Mesendoderm (in vitro differentiated cells): ENCODE results near the gene SLC39A11.
"Not testable (repeated sequence)": the region's sequence is repeated elsewhere in the genome, so short reads cannot be mapped to it uniquely, and the experiment has no call there.

Experiments
- DNase-seq: peaks from one replicate; pipeline ENCODE4 v3.0.0; 2013
- H2AK5ac ChIP-seq: 2 replicates; pipeline ENCODE4 v1.6.1; 2013; ENCODE audit warnings: low read length, inconsistent platforms
- H2BK120ac ChIP-seq: 2 replicates; pipeline ENCODE4 v1.6.1; 2013; ENCODE audit warnings: low read depth, mild to moderate bottlenecking, low read length, moderate library complexity, mixed read lengths
- H2BK15ac ChIP-seq: replicated peaks from 2 replicates; pipeline ENCODE4 v1.6.1; 2013; ENCODE audit warnings: low read depth, mild to moderate bottlenecking, moderate library complexity
- H2BK5ac ChIP-seq: 2 replicates; pipeline ENCODE4 v1.6.1; 2013; ENCODE audit warnings: low read length, inconsistent platforms
- H3K18ac ChIP-seq: 2 replicates; pipeline ENCODE4 v1.6.1; 2013; ENCODE audit warnings: mild to moderate bottlenecking, low read length, mixed read lengths
- H3K23ac ChIP-seq: one replicate; pipeline ENCODE4 v1.6.1; 2013; ENCODE audit warnings: low read length
- H3K27ac ChIP-seq: 2 replicates; pipeline ENCODE4 v1.5.1; 2013; ENCODE audit warnings: low read depth, mild to moderate bottlenecking, inconsistent platforms, low read length, moderate library complexity
- H3K27me3 ChIP-seq: 2 replicates; pipeline ENCODE4 v1.6.1; 2013; ENCODE audit warnings: low read length, control low read depth, mild to moderate bottlenecking, inconsistent platforms; ENCODE audit not compliant: insufficient read depth, poor library complexity
- H3K36me3 ChIP-seq: 2 replicates; pipeline ENCODE4 v1.6.1; 2013; ENCODE audit warnings: low read length, inconsistent platforms; ENCODE audit not compliant: control insufficient read depth, insufficient read depth
- H3K4ac ChIP-seq: one replicate; pipeline ENCODE4 v1.6.1; 2013; ENCODE audit warnings: low read depth, mild to moderate bottlenecking, low read length, moderate library complexity
- H3K4me1 ChIP-seq: 2 replicates; pipeline ENCODE4 v1.6.1; 2013; ENCODE audit warnings: low read depth, low read length, inconsistent platforms; ENCODE audit not compliant: control insufficient read depth
- H3K4me2 ChIP-seq: 2 replicates; pipeline ENCODE4 v1.6.1; 2013; ENCODE audit warnings: low read length
- H3K4me3 ChIP-seq: 2 replicates; pipeline ENCODE4 v1.5.1; 2013; ENCODE audit warnings: mild to moderate bottlenecking, low read length
- H3K56ac ChIP-seq: one replicate; pipeline ENCODE4 v1.6.1; 2013; ENCODE audit warnings: low read length
- H3K79me1 ChIP-seq: 2 replicates; pipeline ENCODE4 v1.6.1; 2013; ENCODE audit warnings: low read length, inconsistent platforms
- H3K79me2 ChIP-seq: 2 replicates; pipeline ENCODE4 v1.6.1; 2013; ENCODE audit warnings: mild to moderate bottlenecking, low read length; ENCODE audit not compliant: control insufficient read depth, insufficient read depth
- H3K9ac ChIP-seq: 2 replicates; pipeline ENCODE4 v1.6.1; 2013; ENCODE audit warnings: low read length, inconsistent platforms
- H4K5ac ChIP-seq: one replicate; pipeline ENCODE4 v1.6.1; 2013; ENCODE audit warnings: low read length
- H4K8ac ChIP-seq: one replicate; pipeline ENCODE4 v1.6.1; 2013; ENCODE audit warnings: low read depth, mild to moderate bottlenecking, control low read depth, low read length, moderate library complexity
- WGBS: extraction: QIAGEN DNeasy Blood & Tissue Kit; methylation state at CpG from one replicate; pipeline ENCODE4 v1.1.7; 2013; ENCODE audit warnings: low lambda C conversion rate, missing lambda C conversion rate; ENCODE audit not compliant: insufficient coverage; ENCODE audit errors: extremely low coverage; 5-methylcytosine and 5-hydroxymethylcytosine counted together

The SLC39A11 gene

GRCh38 chr17:73010414-73010813, 82.1 kb downstream of the SLC39A11 start:
- no peaks in the 10 kb centered on the region for H3K36me3 ChIP-seq
- H4K5ac ChIP-seq = no peak overlapping the region
- H3K79me1 ChIP-seq = no peaks in the 10 kb centered on the region
- H3K23ac ChIP-seq = no peak overlapping the region
- no peak overlapping the region for H3K4ac ChIP-seq
- H3K56ac ChIP-seq = no peak overlapping the region
- WGBS = no CpG with 5 or more reads among the region's 7 CpGs
- H3K27me3 ChIP-seq = no peaks in the 10 kb centered on the region
- H2BK5ac ChIP-seq = no peak overlapping the region
- no peak overlapping the region for H2BK15ac ChIP-seq
- H3K4me2 ChIP-seq = no peak overlapping the region
- H3K18ac ChIP-seq = no peak overlapping the region
- H3K9ac ChIP-seq = no peak overlapping the region
- no peak overlapping the region for H2BK120ac ChIP-seq
- no peak overlapping the region for H2AK5ac ChIP-seq
- peaks cover 2% of the 10 kb centered on the region for H3K4me1 ChIP-seq
- H4K8ac ChIP-seq = no peak overlapping the region
- no peak overlapping the region for H3K4me3 ChIP-seq
- H3K79me2 ChIP-seq = no peaks in the 10 kb centered on the region
- DNase-seq = no peak
- H3K27ac ChIP-seq = no peak overlapping the region

GRCh38 chr17:73007407-73007806, 85.1 kb downstream of the SLC39A11 start:
- no CpG with 5 or more reads among the region's 7 CpGs for WGBS
- no peaks in the 10 kb centered on the region for H3K27me3 ChIP-seq
- no peak for DNase-seq

GRCh38 chr17:73005360-73005759, 87.1 kb downstream of the SLC39A11 start:
- no peak overlapping the region for H3K4me2 ChIP-seq
- H4K5ac ChIP-seq = no peak overlapping the region
- H3K27me3 ChIP-seq = no peaks in the 10 kb centered on the region
- H3K4me3 ChIP-seq = no peak overlapping the region
- no peak overlapping the region for H4K8ac ChIP-seq
- no CpG with 5 or more reads among the region's 8 CpGs for WGBS
- no peaks in the 10 kb centered on the region for H3K4me1 ChIP-seq
- H3K23ac ChIP-seq = no peak overlapping the region
- no peak for DNase-seq
- H2BK15ac ChIP-seq = no peak overlapping the region
- no peak overlapping the region for H2AK5ac ChIP-seq
- H2BK5ac ChIP-seq = no peak overlapping the region
- no peak overlapping the region for H3K9ac ChIP-seq
- H3K56ac ChIP-seq = no peak overlapping the region
- no peaks in the 10 kb centered on the region for H3K79me2 ChIP-seq
- H3K79me1 ChIP-seq = no peaks in the 10 kb centered on the region
- H3K27ac ChIP-seq = no peak overlapping the region
- no peaks in the 10 kb centered on the region for H3K36me3 ChIP-seq
- no peak overlapping the region for H3K18ac ChIP-seq
- H2BK120ac ChIP-seq = no peak overlapping the region
- no peak overlapping the region for H3K4ac ChIP-seq

More at GRCh38 chr17:73007407-73007806, 85.1 kb downstream of the SLC39A11 start:
- no peak overlapping the region for H4K5ac ChIP-seq
- H3K18ac ChIP-seq = no peak overlapping the region
- no peaks in the 10 kb centered on the region for H3K36me3 ChIP-seq
- no peak overlapping the region for H3K9ac ChIP-seq
- no peak overlapping the region for H3K27ac ChIP-seq
- H3K4me2 ChIP-seq = no peak overlapping the region
- no peak overlapping the region for H3K4ac ChIP-seq
- no peak overlapping the region for H2BK15ac ChIP-seq
- no peak overlapping the region for H2BK120ac ChIP-seq
- no peak overlapping the region for H2AK5ac ChIP-seq
- no peak overlapping the region for H3K4me3 ChIP-seq
- no peaks in the 10 kb centered on the region for H3K79me2 ChIP-seq
- no peak overlapping the region for H2BK5ac ChIP-seq
- H4K8ac ChIP-seq = no peak overlapping the region
- H3K79me1 ChIP-seq = no peaks in the 10 kb centered on the region
- H3K23ac ChIP-seq = no peak overlapping the region
- no peak overlapping the region for H3K56ac ChIP-seq
- no peaks in the 10 kb centered on the region for H3K4me1 ChIP-seq

GRCh38 chr17:73003487-73003886, 89.0 kb downstream of the SLC39A11 start:
- no peak overlapping the region for H3K4me2 ChIP-seq
- WGBS = no CpG with 5 or more reads among the region's 6 CpGs
- DNase-seq = peak; percentile 35
- H2AK5ac ChIP-seq = no peak overlapping the region
- no peak overlapping the region for H3K23ac ChIP-seq
- no peaks in the 10 kb centered on the region for H3K27me3 ChIP-seq
- no peak overlapping the region for H2BK5ac ChIP-seq
- no peak overlapping the region for H3K4me3 ChIP-seq
- no peak overlapping the region for H4K8ac ChIP-seq
- H3K56ac ChIP-seq = no peak overlapping the region
- no peaks in the 10 kb centered on the region for H3K79me2 ChIP-seq
- no peak overlapping the region for H2BK15ac ChIP-seq
- H3K36me3 ChIP-seq = no peaks in the 10 kb centered on the region
- H3K27ac ChIP-seq = no peak overlapping the region
- no peak overlapping the region for H3K4ac ChIP-seq
- H3K4me1 ChIP-seq = no peaks in the 10 kb centered on the region
- H2BK120ac ChIP-seq = no peak overlapping the region
- no peak overlapping the region for H3K9ac ChIP-seq
- H4K5ac ChIP-seq = no peak overlapping the region
- H3K79me1 ChIP-seq = no peaks in the 10 kb centered on the region
- H3K18ac ChIP-seq = no peak overlapping the region

GRCh38 chr17:73000832-73001231, 91.7 kb downstream of the SLC39A11 start:
- no peak for DNase-seq
- WGBS = no CpG with 5 or more reads among the region's 3 CpGs

GRCh38 chr17:72999474-72999873, 93.0 kb downstream of the SLC39A11 start:
- H3K79me2 ChIP-seq, H3K27me3 ChIP-seq, H2BK5ac ChIP-seq, H3K79me1 ChIP-seq, H2BK120ac ChIP-seq, H2AK5ac ChIP-seq, H2BK15ac ChIP-seq, H4K5ac ChIP-seq, DNase-seq, H3K56ac ChIP-seq, H3K4me2 ChIP-seq, H3K36me3 ChIP-seq, H3K4ac ChIP-seq, H3K23ac ChIP-seq, H3K9ac ChIP-seq, H4K8ac ChIP-seq, H3K4me3 ChIP-seq, H3K4me1 ChIP-seq, H3K27ac ChIP-seq, H3K18ac ChIP-seq: not testable (repeated sequence)
- WGBS = no CpG with 5 or more reads among the region's 5 CpGs

More at GRCh38 chr17:73000832-73001231, 91.7 kb downstream of the SLC39A11 start:
- Histone ChIP-seq H3K56ac (no peak overlapping the region), H3K9ac (no peak overlapping the region), H3K4me2 (no peak overlapping the region), H3K27ac (no peak overlapping the region), H3K18ac (no peak overlapping the region), H2AK5ac (no peak overlapping the region), H2BK15ac (no peak overlapping the region), H4K8ac (no peak overlapping the region), H3K4ac (no peak overlapping the region), H2BK5ac (no peak overlapping the region), H3K23ac (no peak overlapping the region), H3K36me3 (no peaks in the 10 kb centered on the region), H3K4me3 (no peak overlapping the region), H3K27me3 (no peaks in the 10 kb centered on the region), H4K5ac (no peak overlapping the region), H3K79me1 (no peaks in the 10 kb centered on the region), H3K4me1 (no peaks in the 10 kb centered on the region), H2BK120ac (no peak overlapping the region), H3K79me2 (no peaks in the 10 kb centered on the region)
